ENCODE results near the gene CDH4. TPM values are rescaled to one million over a fixed set of nuclear protein-coding genes. Genes with fewer than 3 reads are reported as not detected.

Gene CDH4
- total and polyA plus RNA-seq, 2 of the 4 experiments (the other 2 are of a cell fraction): 1.6 to 3.5 TPM

- Histone ChIP-seq H4K91ac (ENCODE audit: insufficient read depth, low read depth, low read length) (no peak overlapping the region), H3K4me2 (ENCODE audit: low read depth, low read length) (no peak overlapping the region), H2BK15ac (ENCODE audit: low read depth, low read length) (no peak overlapping the region), H3K14ac (replicated peaks; ENCODE audit: low read depth, low read length) (no peak overlapping the region), H3K4me1 (ENCODE audit: control insufficient read depth, insufficient read depth, low read length) (no peaks in the 10 kb centered on the region), H3K9me1 (ENCODE audit: insufficient read depth, low read length) (peaks cover 5% of the 10 kb centered on the region; the same call in 1 of the 2 replicates), H2BK5ac (ENCODE audit: low read depth, low read length, poor library complexity, severe bottlenecking) (no peak overlapping the region), H2BK120ac (ENCODE audit: low read depth, low read length) (no peak overlapping the region), H4K8ac (ENCODE audit: low read depth in 2 of 2, low read length in 2 of 2) (no peak overlapping the region), H4K5ac (ENCODE audit: low read depth, low read length) (no peak overlapping the region), H2AFZ (replicated peaks; ENCODE audit: low read length, poor library complexity) (no peak overlapping the region), H2AK9ac (replicated peaks; ENCODE audit: low read depth, low read length, poor library complexity) (no peak overlapping the region), H3K36me3 (ENCODE audit: control insufficient read depth, insufficient read depth, low read length) (no peaks in the 10 kb centered on the region), H3K27me3 (ENCODE audit: control insufficient read depth, insufficient read depth, low read length) (no peaks in the 10 kb centered on the region; the same call in none of the 2 replicates), H3K23ac (ENCODE audit: low read depth, low read length) (no peak overlapping the region), H3K79me1 (ENCODE audit: low read depth in 1 of 2, low read length in 2 of 2) (no peaks in the 10 kb centered on the region), H3K4ac (ENCODE audit: low read depth, low read length) (no peak overlapping the region), H3K9me3 (ENCODE audit: control insufficient read depth, insufficient read depth, low read length) (peaks cover 5% of the 10 kb centered on the region), H2AK5ac (ENCODE audit: low read depth, low read length) (no peak overlapping the region), H4K20me1 (ENCODE audit: insufficient read depth, low read length) (no peaks in the 10 kb centered on the region; the same call in 1 of the 2 replicates), H2BK20ac (ENCODE audit: low read depth, low read length) (no peak overlapping the region), H3K56ac (ENCODE audit: extremely low read depth, insufficient read depth, low read length) (no peak overlapping the region), H3K4me3 (ENCODE audit: insufficient read depth, low read depth, low read length) (no peak overlapping the region), H3K27ac (ENCODE audit: insufficient read depth, low read length) (no peak overlapping the region), H3K9ac (ENCODE audit: low read depth, low read length) (no peak overlapping the region), H3K18ac (ENCODE audit: low read depth, low read length) (no peak overlapping the region)
- ChIA-PET POLR2A (ENCODE audit: unreplicated experiment) (no interaction called here), CTCF (no interaction called here)
- ATAC-seq (ENCODE audit: low read depth): no peak
- dilution Hi-C loops (cut with HindIII; ENCODE audit: low sequenced_read_pairs, unreplicated experiment): no loop called here
- in situ Hi-C loops (cut with MboI; ENCODE audit: low sequenced_read_pairs): no loop called here
- TF ChIP-seq POLR2A (IDR thresholded peaks at IDR 0.05; ENCODE audit: low read depth, low read length) (no peak), ELK1 (IDR thresholded peaks at IDR 0.05; ENCODE audit: borderline replicate concordance, low read depth, low read length) (no peak), USF2 (IDR thresholded peaks at IDR 0.05; ENCODE audit: low read depth, low read length) (no peak)
- intact Hi-C loops (cut with micrococcal nuclease): no loop called here
- 50% methylated on average over 2 of the region's 10 CpGs; no CpG with 5 or more reads in 1 of the 2 experiments for WGBS, 2 experiments (ENCODE audit: extremely low coverage in 2 of 2, insufficient read length in 1 of 2)
- no peak for DNase-seq
- BruUV-seq (replicated peaks): no TSS peak
Observed at GRCh38 chr20:61684583-61685235, 432.6 kb downstream of the CDH4 start.

Data from IMR-90 (cell line).